ENCODE results near the gene SLC4A2.
"Not testable (repeated sequence)": the region's sequence is repeated elsewhere in the genome, so short reads cannot be mapped to it uniquely, and the experiment has no call there.

The SLC4A2 gene

DNA sequence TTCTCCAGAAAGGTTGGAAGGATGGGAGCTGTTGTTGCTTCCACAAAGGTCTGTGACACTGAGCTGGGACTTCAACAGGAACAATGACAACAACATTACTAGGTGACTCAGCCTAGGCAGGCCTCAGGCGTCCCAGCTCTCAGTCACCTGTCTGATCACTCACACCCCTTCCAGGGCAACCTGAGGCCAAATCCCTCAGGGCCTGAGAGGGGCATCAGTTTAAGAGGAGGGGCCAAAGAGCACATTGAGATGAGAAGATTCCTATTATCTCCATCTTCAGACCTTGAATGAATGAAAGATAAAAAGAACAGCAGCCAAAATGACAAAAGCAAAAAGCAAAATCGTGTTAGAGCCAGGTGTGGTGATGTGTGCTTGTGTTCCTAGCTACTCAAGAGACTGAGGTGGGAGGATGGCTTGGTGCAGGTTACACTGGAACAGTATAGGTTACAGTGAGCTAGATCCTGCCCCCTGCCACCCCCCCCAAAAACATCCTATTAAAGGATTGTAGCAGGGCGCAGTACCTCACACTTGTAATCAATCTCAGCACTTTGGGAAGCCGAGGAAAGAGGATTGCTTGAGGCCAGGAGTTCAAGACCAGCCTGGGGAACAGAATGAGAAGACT lies 34.8 kb upstream of the SLC4A2 start, which contains the start of gene ATG9B:
Gene ATG9B (minus strand): TSS at position 60 of the 622 bp plus-strand sequence. CDS start 71 bp downstream, outside the sequence.
- no peak for DNase-seq (ENCODE audit: low read depth)

DNA sequence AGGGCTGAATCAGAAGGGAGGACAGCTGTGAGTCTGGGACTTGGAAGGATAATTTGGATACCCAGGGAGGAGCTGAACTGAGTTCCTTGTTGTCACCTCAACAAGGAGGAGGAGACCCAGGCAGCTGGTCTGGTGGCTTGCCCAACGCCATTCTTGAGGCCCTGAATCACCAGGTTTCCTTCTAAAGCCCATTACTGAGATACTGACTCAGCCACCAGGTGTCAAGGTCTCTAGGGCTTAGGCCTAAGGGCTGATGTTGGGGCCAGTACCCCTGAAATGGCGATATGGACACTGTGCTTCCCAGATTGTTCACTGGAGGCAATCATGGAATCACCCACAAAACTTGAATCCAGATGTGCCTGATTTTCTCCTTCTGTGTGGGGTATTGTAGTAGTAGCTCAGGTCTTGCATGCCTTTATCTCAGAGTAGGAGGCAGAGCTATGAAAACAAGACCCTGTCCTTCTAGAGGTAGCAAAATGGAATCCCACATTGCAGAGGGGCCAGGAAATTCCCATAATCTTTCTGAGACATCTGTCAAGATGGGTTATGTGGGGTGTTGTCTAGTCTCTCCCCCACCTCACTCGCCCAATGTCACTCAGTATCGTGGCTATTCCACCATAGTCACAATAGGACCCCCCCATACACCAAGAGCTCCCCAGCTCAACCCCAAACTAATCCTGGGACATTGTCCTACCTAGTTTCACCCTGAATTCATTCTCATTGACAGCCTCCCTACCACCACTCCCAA lies 33.3 kb upstream of the SLC4A2 start:
- DNase-seq (ENCODE audit: low read depth): no peak

GRCh38 chr7:151026771-151027727 lies 32.3 kb upstream of the SLC4A2 start:
- DNase-seq (ENCODE audit: low read depth): not testable (repeated sequence)

DNA sequence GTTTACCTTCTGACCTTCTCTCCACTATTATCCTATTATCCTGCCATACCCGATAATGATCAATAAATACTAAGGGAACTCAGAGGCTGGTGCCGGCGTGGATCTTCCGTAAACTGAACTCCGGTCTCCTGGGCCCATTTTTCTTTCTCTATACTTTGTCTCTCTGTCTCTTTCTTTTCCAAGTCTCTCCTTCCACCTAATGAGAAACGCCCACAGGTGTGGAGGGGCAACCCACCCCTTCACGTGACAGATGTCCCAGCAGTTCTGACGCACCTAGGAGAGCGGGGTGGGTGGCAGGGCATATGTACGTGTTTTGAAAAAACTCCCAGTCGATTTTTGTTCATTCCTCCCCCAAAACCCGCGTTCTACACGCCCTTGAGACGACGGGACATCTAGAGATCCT lies 31.7 kb upstream of the SLC4A2 start:
- not testable (repeated sequence) for DNase-seq (ENCODE audit: low read depth)

DNA sequence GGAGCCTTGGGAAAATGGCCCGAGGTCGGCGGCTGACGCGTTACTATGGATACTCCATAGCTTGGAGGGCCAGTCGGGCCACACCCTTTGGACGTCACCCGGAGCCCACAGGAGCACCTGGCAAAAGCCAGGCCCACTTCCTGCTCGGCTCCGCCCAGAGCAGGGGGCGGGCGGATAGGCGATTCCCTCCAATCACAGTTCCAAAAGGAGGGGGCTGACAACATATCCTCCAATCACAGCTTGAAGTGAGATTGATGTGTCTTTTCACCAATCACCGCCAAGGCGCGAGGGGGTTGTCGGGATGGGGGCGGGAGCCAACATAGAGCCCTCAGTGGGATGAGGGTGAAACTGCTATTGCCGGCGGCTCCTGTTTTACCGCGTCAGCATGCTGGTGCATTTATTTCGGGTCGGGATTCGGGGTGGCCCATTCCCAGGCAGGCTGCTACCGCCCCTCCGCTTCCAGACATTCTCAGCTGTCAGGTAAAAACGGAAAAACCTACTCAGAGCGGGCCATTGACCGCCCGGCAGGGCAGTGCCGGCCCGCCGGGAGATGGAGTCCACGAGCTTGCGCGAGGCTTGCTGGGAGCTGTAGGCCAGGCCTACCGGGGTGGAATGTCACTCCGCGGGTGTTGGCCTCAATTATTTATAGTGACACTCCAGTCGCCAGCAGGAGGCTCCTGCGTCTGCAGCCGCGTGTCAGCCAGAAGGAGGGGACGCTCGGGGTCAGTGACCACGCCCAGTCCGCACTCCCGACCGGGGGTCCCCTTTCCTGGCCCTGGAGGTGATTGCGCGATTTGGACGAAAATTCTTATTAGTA lies 31.1 kb upstream of the SLC4A2 start, which contains the start of gene ABCB8:
Gene ABCB8 (plus strand): TSS at position 320 of the 817 bp plus-strand sequence. CDS start 66 bp downstream, at position 386.
- DNase-seq (ENCODE audit: low read depth): peak; percentile 93

- no peak for DNase-seq (ENCODE audit: low read depth)
These were observed 30.4 kb upstream of the SLC4A2 start for GRCh38 chr7:151028948-151029501.

DNA sequence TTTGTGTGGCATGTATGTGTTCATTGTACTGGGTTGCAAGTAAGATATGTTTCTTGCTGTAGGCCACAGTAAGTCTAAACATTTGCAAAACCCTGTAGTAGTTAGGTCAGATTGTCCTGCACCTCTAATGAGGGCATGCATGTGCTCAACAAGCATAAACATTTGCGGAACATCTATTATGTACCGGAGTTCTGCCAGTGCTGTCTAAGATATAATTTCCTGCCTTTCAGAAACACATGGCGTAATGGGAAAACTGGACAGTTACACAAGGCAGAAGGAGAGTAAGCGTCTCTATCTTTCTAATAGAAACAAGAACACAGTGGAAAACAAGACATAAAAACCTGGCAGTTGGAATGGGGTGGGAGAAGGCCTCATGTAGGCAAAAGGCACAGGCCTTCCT lies 28.4 kb upstream of the SLC4A2 start:
- DNase-seq (ENCODE audit: low read depth): no peak

DNA sequence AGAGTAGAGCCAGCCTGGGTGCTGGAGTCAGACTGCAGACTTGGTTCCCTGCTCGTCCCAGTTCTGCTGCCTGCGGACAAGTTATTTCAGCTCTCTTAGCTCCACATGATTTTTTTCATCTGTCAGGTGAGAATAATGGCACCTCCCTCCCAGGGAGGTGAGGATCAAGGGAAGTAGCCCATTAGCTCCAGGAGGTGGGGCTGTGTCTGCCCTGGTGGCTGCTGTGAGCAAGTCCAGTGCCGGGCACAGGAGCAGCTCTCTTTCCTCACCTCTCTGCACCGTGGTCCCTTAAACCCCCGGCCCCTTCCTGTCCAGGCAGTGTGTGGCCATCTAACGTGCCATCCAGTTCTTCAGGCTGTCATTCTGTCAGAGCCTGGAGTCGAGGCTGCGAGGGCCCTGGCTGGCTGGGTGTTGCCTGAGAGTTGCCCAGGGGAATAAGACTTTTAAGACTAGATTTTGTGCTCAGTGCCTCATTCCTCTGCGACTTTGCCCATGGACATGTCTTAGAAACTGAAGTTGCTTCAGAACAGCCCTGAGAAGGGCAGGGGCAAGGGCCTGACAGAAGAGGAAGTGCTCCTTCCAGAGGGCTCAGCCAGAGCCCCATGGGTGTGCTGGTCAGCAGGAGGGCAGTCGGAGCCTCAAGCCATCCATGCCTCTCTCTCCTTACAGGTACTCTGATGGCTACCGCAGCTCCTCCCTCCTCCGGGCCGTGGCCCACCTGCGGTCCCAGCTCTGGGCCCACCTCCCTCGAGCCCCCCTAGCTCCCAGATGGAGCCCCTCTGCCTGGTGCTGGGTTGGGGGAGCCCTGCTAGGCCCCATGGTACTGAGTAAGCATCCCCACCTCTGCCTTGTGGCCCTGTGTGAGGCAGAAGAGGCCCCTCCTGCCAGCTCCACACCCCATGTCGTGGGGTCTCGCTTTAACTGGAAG lies 26.2 kb upstream of the SLC4A2 start:
- no peak for DNase-seq (ENCODE audit: low read depth)

DNA sequence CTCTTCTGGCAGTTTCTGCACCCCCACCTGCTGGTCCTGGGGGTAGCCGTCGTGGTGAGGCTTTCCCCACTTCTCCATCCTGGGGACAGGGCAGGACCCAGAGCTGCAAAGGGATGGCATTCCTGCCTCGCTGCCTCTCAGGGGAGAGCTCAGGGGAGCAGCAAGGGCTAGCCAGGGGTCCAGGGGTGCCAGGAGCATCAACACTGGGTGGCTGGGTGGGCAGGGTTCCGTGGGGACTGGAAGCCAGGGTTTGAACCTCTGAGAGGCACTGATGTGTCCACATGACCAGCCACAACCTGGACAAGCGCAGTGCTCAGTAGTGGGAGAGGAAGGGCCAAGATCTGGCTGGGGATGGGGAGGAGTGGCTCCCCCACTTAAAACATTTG lies 25.5 kb upstream of the SLC4A2 start:
- no peak for DNase-seq (ENCODE audit: low read depth)

- no peak for DNase-seq (ENCODE audit: low read depth)
These were observed 24.9 kb upstream of the SLC4A2 start for GRCh38 chr7:151034312-151035025.

- no peak for DNase-seq (ENCODE audit: low read depth)
These were observed 24.2 kb upstream of the SLC4A2 start for GRCh38 chr7:151035026-151035717.

- no peak for DNase-seq (ENCODE audit: low read depth)
These were observed 23.5 kb upstream of the SLC4A2 start for GRCh38 chr7:151035902-151036301.

GRCh38 chr7:151038951-151039849 lies 20.2 kb upstream of the SLC4A2 start:
- peak; percentile 61 for DNase-seq (ENCODE audit: low read depth)

GRCh38 chr7:151039850-151040548 lies 19.4 kb upstream of the SLC4A2 start:
- no peak for DNase-seq (ENCODE audit: low read depth)

- no peak for DNase-seq (ENCODE audit: low read depth)
These were observed 18.6 kb upstream of the SLC4A2 start for GRCh38 chr7:151040616-151041375.

DNA sequence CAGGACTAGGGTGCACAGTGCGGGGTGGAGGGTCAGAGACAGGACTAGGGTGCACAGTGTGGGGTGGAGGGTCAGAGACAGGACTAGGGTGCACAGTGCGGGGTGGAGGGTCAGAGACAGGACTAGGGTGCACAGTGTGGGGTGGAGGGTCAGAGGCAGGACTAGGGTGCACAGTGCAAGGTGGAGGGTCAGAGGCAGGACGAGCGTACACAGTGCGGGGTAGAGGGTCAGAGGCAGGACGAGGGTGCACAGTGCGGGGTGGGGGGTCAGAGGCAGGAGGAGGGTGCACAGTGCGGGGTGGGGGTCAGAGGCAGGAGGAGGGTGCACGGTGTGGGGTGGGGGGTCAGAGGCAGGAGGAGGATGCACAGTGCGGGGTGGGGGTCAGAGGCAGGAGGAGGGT lies 15.9 kb upstream of the SLC4A2 start:
- not testable (repeated sequence) for DNase-seq (ENCODE audit: low read depth)

Data from stimulated activated CD8-positive, alpha-beta memory T cell treated with anti-CD3 and anti-CD28 coated beads, Interleukin-7, amount 100 ng/mL, for 24 hours (primary cell).